ENCODE results near the gene CHORDC1.
"Not testable (repeated sequence)": the region's sequence is repeated elsewhere in the genome, so short reads cannot be mapped to it uniquely, and the experiment has no call there.

Gene CHORDC1

DNA sequence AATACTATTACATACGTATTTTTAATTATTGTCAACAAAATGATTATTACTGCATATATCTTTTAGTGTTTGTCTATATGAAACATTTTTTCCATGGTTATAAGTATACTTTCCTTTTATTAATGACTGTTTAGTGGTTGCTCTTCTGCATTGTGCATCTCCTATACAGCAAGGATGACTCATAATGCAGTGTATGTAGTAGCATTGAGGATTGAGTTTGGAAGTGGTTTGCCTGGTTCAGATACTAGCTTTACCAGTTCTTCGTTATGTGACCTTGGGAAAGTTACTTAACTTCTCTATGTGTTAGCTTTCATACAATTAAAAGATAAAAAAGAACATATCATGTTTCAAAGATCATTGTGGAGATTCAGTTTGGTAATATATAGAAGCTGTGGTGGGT is 44.1 kb downstream of the CHORDC1 start:
- Histone ChIP-seq H3K27me3 (replicated peaks in 2 of 5; ENCODE audit: control insufficient read depth in 4 of 5, insufficient read depth in 5 of 5, low read length in 4 of 5) (no peaks in the 10 kb centered on the region), H3K36me3 (ENCODE audit: control insufficient read depth in 4 of 4, insufficient read depth in 4 of 4, low read length in 3 of 4) (no peaks in the 10 kb centered on the region), H3K4me1 (ENCODE audit: control extremely low read depth in 1 of 4, control insufficient read depth in 4 of 4, insufficient read depth in 4 of 4, low read length in 3 of 4) (no peaks in the 10 kb centered on the region), H3K4me3 (ENCODE audit: control insufficient read depth in 1 of 7, extremely low read depth in 1 of 7, insufficient read depth in 4 of 7, low read depth in 2 of 7, low read length in 6 of 7) (no peak overlapping the region), H3K9me3 (ENCODE audit: control extremely low read depth in 1 of 5, control insufficient read depth in 4 of 5, insufficient read depth in 2 of 5, low read depth in 1 of 5, low read length in 4 of 5) (no peaks in the 10 kb centered on the region), H3K27ac (ENCODE audit: insufficient read depth in 1 of 2, low read depth in 1 of 2, low read length in 2 of 2, poor library complexity in 1 of 2, severe bottlenecking in 2 of 2) (no peak overlapping the region)
- CTCF ChIA-PET = interaction anchor here (1.3 kb wide), 1 partner anchor 10 kb away, joined by 3 read pairs; no protein-coding TSS in a partner anchor
- no peak for DNase-seq
- POLR2A ChIA-PET = no interaction called here
- WGBS (ENCODE audit: insufficient coverage) = no CpG with 5 or more reads among the region's 2 CpGs

DNA sequence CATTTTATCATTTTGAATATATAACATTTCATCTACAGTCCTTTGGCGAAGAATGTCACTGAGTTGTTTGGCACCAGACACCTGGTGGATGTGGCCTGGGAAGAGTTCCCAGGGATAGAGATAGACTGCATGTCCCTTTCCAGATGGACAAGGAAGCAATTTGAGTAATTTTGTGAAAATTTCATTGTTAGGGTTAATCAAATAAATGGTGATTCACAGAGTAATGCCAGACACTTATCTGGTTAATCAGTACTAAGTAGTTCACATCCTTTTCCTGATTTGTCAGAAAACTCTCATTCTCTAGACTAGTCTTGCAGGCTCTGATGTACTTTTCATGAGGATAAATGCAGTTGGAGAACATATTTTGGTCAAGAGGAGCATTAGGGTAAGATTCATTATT is 46.8 kb downstream of the CHORDC1 start:
- ChIA-PET POLR2A (no interaction called here), CTCF (no interaction called here)
- WGBS (ENCODE audit: insufficient coverage) = 100% methylated on average over 1 of the region's 1 CpG
- Histone ChIP-seq H3K4me1 (ENCODE audit: control extremely low read depth in 1 of 4, control insufficient read depth in 4 of 4, insufficient read depth in 4 of 4, low read length in 3 of 4) (no peaks in the 10 kb centered on the region), H3K4me3 (ENCODE audit: control insufficient read depth in 1 of 7, extremely low read depth in 1 of 7, insufficient read depth in 4 of 7, low read depth in 2 of 7, low read length in 6 of 7) (no peak overlapping the region), H3K27me3 (replicated peaks in 2 of 5; ENCODE audit: control insufficient read depth in 4 of 5, insufficient read depth in 5 of 5, low read length in 4 of 5) (no peaks in the 10 kb centered on the region), H3K9me3 (ENCODE audit: control extremely low read depth in 1 of 5, control insufficient read depth in 4 of 5, insufficient read depth in 2 of 5, low read depth in 1 of 5, low read length in 4 of 5) (no peaks in the 10 kb centered on the region), H3K36me3 (ENCODE audit: control insufficient read depth in 4 of 4, insufficient read depth in 4 of 4, low read length in 3 of 4) (no peaks in the 10 kb centered on the region), H3K27ac (ENCODE audit: insufficient read depth in 1 of 2, low read depth in 1 of 2, low read length in 2 of 2, poor library complexity in 1 of 2, severe bottlenecking in 2 of 2) (no peak overlapping the region)
- DNase-seq = no peak

DNA sequence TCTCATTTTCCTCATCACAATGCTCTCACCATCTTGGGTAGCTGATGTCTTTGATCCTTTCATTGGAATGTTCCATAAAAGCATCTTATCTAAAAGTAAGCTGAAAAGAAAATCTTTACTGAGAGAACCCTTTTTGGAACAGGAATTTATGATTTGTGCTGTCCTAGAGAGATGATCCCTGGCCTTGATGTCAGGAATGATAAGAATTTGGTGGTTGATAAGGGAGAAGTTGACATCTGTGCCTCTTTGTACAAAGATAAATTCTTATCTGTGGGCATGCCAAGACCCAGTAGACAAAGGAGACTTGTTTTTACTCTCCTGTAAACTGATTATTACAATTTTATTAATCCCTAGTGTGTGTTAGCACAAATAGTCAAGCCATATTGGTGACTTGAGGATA is 51.5 kb downstream of the CHORDC1 start:
- Histone ChIP-seq H3K9me3 (ENCODE audit: control extremely low read depth in 1 of 5, control insufficient read depth in 4 of 5, insufficient read depth in 2 of 5, low read depth in 1 of 5, low read length in 4 of 5) (no peaks in the 10 kb centered on the region), H3K27ac (ENCODE audit: insufficient read depth in 1 of 2, low read depth in 1 of 2, low read length in 2 of 2, poor library complexity in 1 of 2, severe bottlenecking in 2 of 2) (no peak overlapping the region), H3K4me3 (ENCODE audit: control insufficient read depth in 1 of 7, extremely low read depth in 1 of 7, insufficient read depth in 4 of 7, low read depth in 2 of 7, low read length in 6 of 7) (no peak overlapping the region), H3K36me3 (ENCODE audit: control insufficient read depth in 4 of 4, insufficient read depth in 4 of 4, low read length in 3 of 4) (no peaks in the 10 kb centered on the region), H3K27me3 (replicated peaks in 2 of 5; ENCODE audit: control insufficient read depth in 4 of 5, insufficient read depth in 5 of 5, low read length in 4 of 5) (no peaks in the 10 kb centered on the region), H3K4me1 (ENCODE audit: control extremely low read depth in 1 of 4, control insufficient read depth in 4 of 4, insufficient read depth in 4 of 4, low read length in 3 of 4) (no peaks in the 10 kb centered on the region)
- CTCF ChIA-PET = interaction anchor here (0.6 kb wide), 1 partner anchor 251 kb away, joined by 3 read pairs; no protein-coding TSS in a partner anchor
- no peak for DNase-seq
- POLR2A ChIA-PET = no interaction called here

DNA sequence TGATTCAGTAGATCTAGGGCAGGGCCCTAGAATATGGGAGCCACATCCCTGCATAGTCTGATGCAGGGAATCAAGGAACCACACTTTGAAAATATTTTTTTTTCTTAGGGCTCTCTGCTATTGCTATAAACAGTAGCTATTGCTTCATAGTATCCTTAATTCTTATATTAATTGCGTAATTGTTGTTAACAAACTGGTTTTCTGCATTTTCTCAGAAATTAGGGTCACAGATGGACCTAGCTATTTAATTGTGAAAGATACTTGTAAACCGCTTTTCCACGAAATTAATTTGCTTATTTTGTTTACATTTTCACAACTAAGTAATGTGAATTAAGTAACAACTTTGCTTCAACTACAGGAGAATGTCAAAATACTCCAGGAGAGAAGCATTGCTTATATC is 54.3 kb downstream of the CHORDC1 start:
- H3K9me3 ChIP-seq (ENCODE audit: control extremely low read depth in 1 of 5, control insufficient read depth in 4 of 5, insufficient read depth in 2 of 5, low read depth in 1 of 5, low read length in 4 of 5) = no peaks in the 10 kb centered on the region
- H3K27me3 ChIP-seq (replicated peaks in 2 of 5; ENCODE audit: control insufficient read depth in 4 of 5, insufficient read depth in 5 of 5, low read length in 4 of 5) = no peaks in the 10 kb centered on the region
- no CpG with 5 or more reads among the region's 3 CpGs for WGBS (ENCODE audit: insufficient coverage)
- no peaks in the 10 kb centered on the region for H3K4me1 ChIP-seq (ENCODE audit: control extremely low read depth in 1 of 4, control insufficient read depth in 4 of 4, insufficient read depth in 4 of 4, low read length in 3 of 4)
- H3K27ac ChIP-seq (ENCODE audit: insufficient read depth in 1 of 2, low read depth in 1 of 2, low read length in 2 of 2, poor library complexity in 1 of 2, severe bottlenecking in 2 of 2) = no peak overlapping the region
- DNase-seq = no peak
- no peaks in the 10 kb centered on the region for H3K36me3 ChIP-seq (ENCODE audit: control insufficient read depth in 4 of 4, insufficient read depth in 4 of 4, low read length in 3 of 4)
- H3K4me3 ChIP-seq (ENCODE audit: control insufficient read depth in 1 of 7, extremely low read depth in 1 of 7, insufficient read depth in 4 of 7, low read depth in 2 of 7, low read length in 6 of 7) = no peak overlapping the region
- ChIA-PET POLR2A (no interaction called here), CTCF (no interaction called here)

DNA sequence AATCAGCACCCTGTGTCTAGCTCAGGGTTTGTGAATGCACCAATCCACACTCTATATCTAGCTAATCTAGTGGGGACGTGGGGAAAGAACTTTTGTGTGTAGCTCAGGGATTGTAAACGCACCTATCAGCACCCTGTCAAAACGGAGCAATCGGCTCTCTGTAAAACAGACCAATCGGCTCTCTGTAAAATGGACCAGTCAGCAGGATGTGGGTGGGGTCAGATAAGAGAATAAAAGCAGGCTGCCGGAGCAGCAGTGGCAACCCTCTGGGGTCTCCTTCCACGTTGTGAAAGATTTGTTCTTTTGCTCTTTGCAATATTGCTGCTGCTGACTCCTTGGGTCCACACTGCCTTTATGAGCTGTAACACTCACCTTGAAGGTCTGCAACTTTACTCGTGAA is 55.1 kb downstream of the CHORDC1 start:
- H3K9me3 ChIP-seq (ENCODE audit: control extremely low read depth in 1 of 5, control insufficient read depth in 4 of 5, insufficient read depth in 2 of 5, low read depth in 1 of 5, low read length in 4 of 5); H3K4me3 ChIP-seq (ENCODE audit: control insufficient read depth in 1 of 7, extremely low read depth in 1 of 7, insufficient read depth in 4 of 7, low read depth in 2 of 7, low read length in 6 of 7); POLR2A ChIA-PET; H3K27ac ChIP-seq (ENCODE audit: insufficient read depth in 1 of 2, low read depth in 1 of 2, low read length in 2 of 2, poor library complexity in 1 of 2, severe bottlenecking in 2 of 2); DNase-seq; H3K27me3 ChIP-seq (replicated peaks in 2 of 5; ENCODE audit: control insufficient read depth in 4 of 5, insufficient read depth in 5 of 5, low read length in 4 of 5); H3K4me1 ChIP-seq (ENCODE audit: control extremely low read depth in 1 of 4, control insufficient read depth in 4 of 4, insufficient read depth in 4 of 4, low read length in 3 of 4); CTCF ChIA-PET; H3K36me3 ChIP-seq (ENCODE audit: control insufficient read depth in 4 of 4, insufficient read depth in 4 of 4, low read length in 3 of 4): not testable (repeated sequence)
- 94% methylated on average over 6 of the region's 8 CpGs for WGBS (ENCODE audit: insufficient coverage)

DNA sequence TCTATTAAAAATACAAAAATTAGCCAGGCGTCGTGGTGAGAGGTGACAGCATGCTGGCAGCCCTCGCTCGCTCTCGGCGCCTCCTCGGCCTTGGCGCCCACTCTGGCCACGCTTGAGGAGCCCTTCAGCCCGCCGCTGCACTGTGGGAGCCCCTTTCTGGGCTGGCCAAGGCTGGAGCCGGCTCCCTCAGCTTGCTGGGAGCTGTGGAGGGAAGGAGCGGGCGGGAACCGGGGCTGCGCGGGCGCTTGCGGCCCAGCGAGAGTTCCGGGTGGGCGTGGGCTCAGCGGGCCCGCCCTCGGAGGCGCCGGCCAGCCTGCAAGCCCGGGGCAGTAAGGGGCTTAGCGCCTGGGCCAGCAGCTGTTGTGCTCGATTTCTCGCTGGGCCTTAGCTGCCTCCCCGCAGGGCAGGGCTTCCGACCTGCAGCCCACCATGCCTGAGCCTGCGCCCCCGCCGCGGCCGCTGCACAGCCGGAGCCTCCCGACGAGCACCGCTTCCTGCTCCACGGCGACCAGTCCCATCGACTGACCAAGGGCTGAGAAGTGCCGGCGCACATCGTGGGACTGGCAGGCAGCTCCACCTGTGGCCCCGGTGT is 55.8 kb downstream of the CHORDC1 start:
- H3K27me3 ChIP-seq (replicated peaks in 2 of 5; ENCODE audit: control insufficient read depth in 4 of 5, insufficient read depth in 5 of 5, low read length in 4 of 5); H3K36me3 ChIP-seq (ENCODE audit: control insufficient read depth in 4 of 4, insufficient read depth in 4 of 4, low read length in 3 of 4); H3K4me1 ChIP-seq (ENCODE audit: control extremely low read depth in 1 of 4, control insufficient read depth in 4 of 4, insufficient read depth in 4 of 4, low read length in 3 of 4); H3K4me3 ChIP-seq (ENCODE audit: control insufficient read depth in 1 of 7, extremely low read depth in 1 of 7, insufficient read depth in 4 of 7, low read depth in 2 of 7, low read length in 6 of 7); DNase-seq; CTCF ChIA-PET; POLR2A ChIA-PET; H3K9me3 ChIP-seq (ENCODE audit: control extremely low read depth in 1 of 5, control insufficient read depth in 4 of 5, insufficient read depth in 2 of 5, low read depth in 1 of 5, low read length in 4 of 5); H3K27ac ChIP-seq (ENCODE audit: insufficient read depth in 1 of 2, low read depth in 1 of 2, low read length in 2 of 2, poor library complexity in 1 of 2, severe bottlenecking in 2 of 2): not testable (repeated sequence)
- WGBS (ENCODE audit: insufficient coverage) = 93% methylated on average over 39 of the region's 49 CpGs
